ENCODE measurements around the gene ZNF215.

ZNF215 gene

GRCh38 chr11:6920702-6921101 lies 5.5 kb upstream of the ZNF215 start, which contains the start of gene OR2D3:
Gene OR2D3, plus strand, starts transcription at chr11:6921002. Its CDS starts 0 bp downstream, at chr11:6921002.
- FAIRE-seq = no peak
- no peak for TF ChIP-seq CTCF (IDR thresholded peaks at IDR 0.05; ENCODE audit: insufficient read depth, missing control alignments)
- no peak for DNase-seq (ENCODE audit: insufficient read length, low spot score)

- FAIRE-seq (no peak), DNase-seq (ENCODE audit: insufficient read length, low spot score) (no peak)
- TF ChIP-seq CTCF (IDR thresholded peaks at IDR 0.05; ENCODE audit: insufficient read depth, missing control alignments) = no peak
Observed at GRCh38 chr11:6925007-6925577, 1.1 kb upstream of the ZNF215 start.

GRCh38 chr11:6925636-6926207 lies 504 bp upstream of the ZNF215 start:
- FAIRE-seq (no peak), DNase-seq (ENCODE audit: insufficient read length, low spot score) (no peak)
- TF ChIP-seq CTCF (IDR thresholded peaks at IDR 0.05; ENCODE audit: insufficient read depth, missing control alignments) = no peak

- FAIRE-seq = no peak
- no peak for TF ChIP-seq CTCF (IDR thresholded peaks at IDR 0.05; ENCODE audit: insufficient read depth, missing control alignments)
- DNase-seq (ENCODE audit: insufficient read length, low spot score) = no peak
Observed at GRCh38 chr11:6927030-6927617, 898 bp downstream of the ZNF215 start.

GRCh38 chr11:6928916-6929315 lies 2.7 kb downstream of the ZNF215 start:
- no peak for DNase-seq (ENCODE audit: insufficient read length, low spot score)
- FAIRE-seq = no peak
- TF ChIP-seq CTCF (IDR thresholded peaks at IDR 0.05; ENCODE audit: insufficient read depth, missing control alignments) = no peak

- no peak for FAIRE-seq
- no peak for DNase-seq (ENCODE audit: insufficient read length, low spot score)
- no peak for TF ChIP-seq CTCF (IDR thresholded peaks at IDR 0.05; ENCODE audit: insufficient read depth, missing control alignments)
Observed at GRCh38 chr11:6931146-6931713, 5.0 kb downstream of the ZNF215 start.

- no peak for TF ChIP-seq CTCF (IDR thresholded peaks at IDR 0.05; ENCODE audit: insufficient read depth, missing control alignments)
- DNase-seq (ENCODE audit: insufficient read length, low spot score) = no peak
- no peak for FAIRE-seq
Observed at GRCh38 chr11:6932145-6932544, 5.9 kb downstream of the ZNF215 start.

Data from D721Med (cell line).